DOHH2 (cell line): ENCODE data around the gene INHA.

Source experiments
- EZH2phosphoT487 ChIP-seq: fragments of 200-600 bp; sonication (generic); IDR thresholded peaks from 2 replicates; pipeline ENCODE4 v1.6.1; 2017; ENCODE audit warnings: borderline replicate concordance, mild to moderate bottlenecking, antibody characterized with exemption, low read length, moderate library complexity, mixed read lengths
- TF ChIP-seq, protein P1 (sequence below): fragments of 200-600 bp; sonication (generic); IDR thresholded peaks from one replicate; pipeline ENCODE4 v1.5.1; 2014; ENCODE audit warnings: antibody characterized with exemption, mild to moderate bottlenecking, low read depth, low read length; ENCODE audit not compliant: poor library complexity, severe bottlenecking

DNA sequence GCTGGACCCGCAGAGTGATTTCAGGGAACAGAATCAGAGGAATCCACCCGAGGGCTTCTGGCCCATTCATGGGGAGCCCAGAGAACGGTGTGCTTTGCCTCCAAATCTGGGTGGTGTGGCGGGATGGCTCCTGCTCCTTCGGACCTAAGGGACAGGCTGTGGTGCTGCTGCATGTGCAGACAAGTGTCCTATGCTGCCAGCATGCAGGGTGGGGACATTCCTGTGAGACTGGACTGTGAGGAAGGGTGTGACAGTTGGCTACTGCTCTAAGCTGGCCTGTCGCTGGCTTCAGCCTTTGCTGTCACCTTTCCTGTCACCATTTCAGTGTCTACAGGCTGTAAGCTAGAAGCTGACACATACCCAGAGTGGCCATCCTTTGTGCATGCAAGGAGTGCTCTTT is 52.5 kb downstream of the INHA start:
- TF ChIP-seq, protein P1, sequence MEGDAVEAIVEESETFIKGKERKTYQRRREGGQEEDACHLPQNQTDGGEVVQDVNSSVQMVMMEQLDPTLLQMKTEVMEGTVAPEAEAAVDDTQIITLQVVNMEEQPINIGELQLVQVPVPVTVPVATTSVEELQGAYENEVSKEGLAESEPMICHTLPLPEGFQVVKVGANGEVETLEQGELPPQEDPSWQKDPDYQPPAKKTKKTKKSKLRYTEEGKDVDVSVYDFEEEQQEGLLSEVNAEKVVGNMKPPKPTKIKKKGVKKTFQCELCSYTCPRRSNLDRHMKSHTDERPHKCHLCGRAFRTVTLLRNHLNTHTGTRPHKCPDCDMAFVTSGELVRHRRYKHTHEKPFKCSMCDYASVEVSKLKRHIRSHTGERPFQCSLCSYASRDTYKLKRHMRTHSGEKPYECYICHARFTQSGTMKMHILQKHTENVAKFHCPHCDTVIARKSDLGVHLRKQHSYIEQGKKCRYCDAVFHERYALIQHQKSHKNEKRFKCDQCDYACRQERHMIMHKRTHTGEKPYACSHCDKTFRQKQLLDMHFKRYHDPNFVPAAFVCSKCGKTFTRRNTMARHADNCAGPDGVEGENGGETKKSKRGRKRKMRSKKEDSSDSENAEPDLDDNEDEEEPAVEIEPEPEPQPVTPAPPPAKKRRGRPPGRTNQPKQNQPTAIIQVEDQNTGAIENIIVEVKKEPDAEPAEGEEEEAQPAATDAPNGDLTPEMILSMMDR = no peak
- no peak for TF ChIP-seq EZH2phosphoT487
